Measurements from ENCODE around the gene MARCHF3.
A peak's percentile ranks its signal among the peaks of the same experiment; 100 is the strongest.
"Not testable (repeated sequence)": the region's sequence is repeated elsewhere in the genome, so short reads cannot be mapped to it uniquely, and the experiment has no call there.

The MARCHF3 gene

GRCh38 chr5:127030259-127031146 lies at the start of gene MARCHF3:
MARCHF3 (minus strand) TSS chr5:127030558; CDS start chr5:126918171, 112,387 bp downstream.
- DNase-seq (ENCODE audit: low spot score) = peak; percentile 93

GRCh38 chr5:127079994-127080491 lies 49.7 kb upstream of the MARCHF3 start:
- DNase-seq (ENCODE audit: low spot score) = no peak

- no peak for DNase-seq (ENCODE audit: low spot score)
These were observed 47.0 kb upstream of the MARCHF3 start for GRCh38 chr5:127077366-127077765.

GRCh38 chr5:127076315-127077129 lies 46.2 kb upstream of the MARCHF3 start:
- DNase-seq (ENCODE audit: low spot score) = no peak

- no peak for DNase-seq (ENCODE audit: low spot score)
These were observed 44.1 kb upstream of the MARCHF3 start for GRCh38 chr5:127074466-127074865.

GRCh38 chr5:127072861-127073846 lies 42.8 kb upstream of the MARCHF3 start, which contains the start of gene C5orf63:
C5orf63 (minus strand) TSS chr5:127073502; CDS start chr5:127058995, 14,507 bp downstream.
- DNase-seq (ENCODE audit: low spot score) = peak; percentile 75

GRCh38 chr5:127070243-127070642 lies 39.9 kb upstream of the MARCHF3 start:
- no peak for DNase-seq (ENCODE audit: low spot score)

- no peak for DNase-seq (ENCODE audit: low spot score)
These were observed 38.3 kb upstream of the MARCHF3 start for GRCh38 chr5:127068493-127069214.

GRCh38 chr5:127066721-127067120 lies 36.4 kb upstream of the MARCHF3 start:
- DNase-seq (ENCODE audit: low spot score) = no peak

- no peak for DNase-seq (ENCODE audit: low spot score)
These were observed 34.0 kb upstream of the MARCHF3 start for GRCh38 chr5:127064253-127064840.

GRCh38 chr5:127063257-127063913 lies 33.0 kb upstream of the MARCHF3 start:
- no peak for DNase-seq (ENCODE audit: low spot score)

GRCh38 chr5:127061956-127062355 lies 31.6 kb upstream of the MARCHF3 start:
- DNase-seq (ENCODE audit: low spot score) = no peak

- no peak for DNase-seq (ENCODE audit: low spot score)
These were observed 31.2 kb upstream of the MARCHF3 start for GRCh38 chr5:127061537-127061936.

- DNase-seq (ENCODE audit: low spot score) = no peak
These were observed 30.2 kb upstream of the MARCHF3 start for GRCh38 chr5:127060470-127060985.

- DNase-seq (ENCODE audit: low spot score) = no peak
These were observed 26.5 kb upstream of the MARCHF3 start for GRCh38 chr5:127056896-127057295.

- no peak for DNase-seq (ENCODE audit: low spot score)
These were observed 25.7 kb upstream of the MARCHF3 start for GRCh38 chr5:127055880-127056653.

GRCh38 chr5:127053551-127053950 lies 23.2 kb upstream of the MARCHF3 start:
- not testable (repeated sequence) for DNase-seq (ENCODE audit: low spot score)

- DNase-seq (ENCODE audit: low spot score) = no peak
These were observed 22.7 kb upstream of the MARCHF3 start for GRCh38 chr5:127053049-127053448.

GRCh38 chr5:127051591-127051990 lies 21.2 kb upstream of the MARCHF3 start:
- no peak for DNase-seq (ENCODE audit: low spot score)
